Activated T-cell treated with anti-CD3 and anti-CD28 coated beads, Interleukin-2, amount 50 U/mL, for 1 hour (primary cell): ENCODE results near the gene KCTD17.
"Not testable (repeated sequence)": the region's sequence is repeated elsewhere in the genome, so short reads cannot be mapped to it uniquely, and the experiment has no call there.

ENCODE experiments used
- DNase-seq: peaks from one replicate; pipeline ENCODE4 v3.0.0-alpha.2; 2020

The KCTD17 gene

GRCh38 chr22:37062702-37063381 is 11.3 kb downstream of the KCTD17 start:
- DNase-seq: no peak

DNA sequence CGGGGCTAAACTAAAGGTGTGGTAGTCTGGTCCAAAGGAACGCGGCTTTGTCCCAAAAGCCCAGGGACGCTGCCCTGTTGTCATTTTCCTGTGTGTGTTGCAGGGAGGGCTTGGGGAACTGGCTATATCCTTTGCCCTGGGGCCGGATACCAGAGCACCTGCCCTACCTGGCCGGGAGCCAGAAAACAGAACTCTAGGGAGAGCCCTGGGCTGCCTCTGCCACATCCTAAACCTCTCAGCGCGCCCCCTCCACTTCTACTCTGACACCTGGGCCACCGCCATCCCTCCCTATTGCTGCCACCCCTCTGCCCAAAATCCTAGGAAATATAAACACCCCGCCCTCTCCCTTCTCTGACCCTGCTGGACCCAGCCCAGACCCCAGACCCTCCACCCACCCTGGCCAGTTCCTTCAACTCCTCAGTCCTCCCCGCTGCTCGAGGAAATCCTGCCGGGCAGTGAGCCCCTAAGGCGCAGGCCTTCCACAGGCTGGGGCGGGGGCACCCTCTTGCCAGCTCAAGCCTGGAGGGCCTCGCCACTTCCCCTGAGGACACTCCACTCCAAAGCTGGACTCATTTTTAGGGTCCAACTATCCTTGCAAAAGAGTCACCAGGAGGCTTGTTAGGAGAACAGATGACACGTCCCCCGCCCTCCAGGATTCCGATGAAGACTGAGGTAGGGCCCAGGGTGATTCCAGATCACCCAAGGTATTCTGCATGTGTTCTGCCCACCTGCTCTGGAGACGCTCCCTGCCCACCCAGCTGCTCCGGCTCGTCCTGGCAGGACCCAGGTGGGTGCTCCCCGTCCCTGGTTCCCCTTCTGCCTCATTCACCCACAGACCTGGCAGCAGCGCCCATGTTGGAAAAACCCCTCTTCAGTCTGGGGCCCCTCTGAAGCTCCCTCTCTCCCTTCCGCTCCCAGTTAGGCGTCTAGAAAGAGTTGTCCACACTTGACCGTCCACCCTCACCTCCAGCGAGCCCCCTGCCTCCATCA is 12.2 kb downstream of the KCTD17 start:
- no peak for DNase-seq

GRCh38 chr22:37064553-37064952 is 13.0 kb downstream of the KCTD17 start:
- DNase-seq: no peak

DNA sequence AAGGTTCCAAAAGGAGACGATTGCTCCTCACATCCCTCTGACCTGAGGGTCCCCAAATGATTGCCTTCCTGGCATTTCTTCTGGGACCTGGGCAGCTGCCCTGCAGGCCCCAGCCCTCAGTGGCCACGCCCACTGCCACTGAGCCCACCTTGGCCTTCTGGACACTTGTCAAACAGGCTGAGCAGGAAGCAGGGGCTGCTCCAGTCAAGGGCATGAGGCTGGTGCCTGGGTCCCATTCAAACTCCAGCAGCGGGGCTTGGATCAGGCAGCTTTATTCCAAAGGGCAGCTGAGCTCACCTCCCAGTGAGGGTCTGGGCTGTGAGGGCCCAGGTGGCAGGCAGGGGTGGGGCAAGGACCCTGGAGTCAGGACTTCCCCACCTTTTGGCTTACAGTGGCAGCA is 13.6 kb downstream of the KCTD17 start:
- DNase-seq: no peak

DNA sequence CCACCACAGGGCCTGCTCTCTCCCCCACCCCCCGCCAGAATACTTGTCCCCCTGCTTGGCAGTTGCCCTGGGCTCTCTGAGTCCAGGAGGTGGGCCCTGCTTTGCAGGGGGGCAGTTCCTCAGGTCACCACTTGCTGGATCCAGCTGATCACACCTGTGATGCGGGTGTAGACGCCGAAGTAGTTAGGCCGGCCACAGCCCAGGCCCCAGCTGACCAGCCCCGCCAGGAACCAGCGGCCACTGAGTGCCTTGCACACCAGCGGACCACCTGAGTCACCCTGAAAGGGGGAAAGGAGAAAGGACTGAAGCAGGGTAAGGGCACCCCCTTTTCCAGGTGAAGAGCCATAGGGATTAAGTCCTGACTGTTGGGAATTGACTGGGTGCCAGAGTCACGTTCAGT is 14.4 kb downstream of the KCTD17 start:
- no peak for DNase-seq

- DNase-seq: no peak
These were observed 15.9 kb downstream of the KCTD17 start for GRCh38 chr22:37067428-37067827.

DNA sequence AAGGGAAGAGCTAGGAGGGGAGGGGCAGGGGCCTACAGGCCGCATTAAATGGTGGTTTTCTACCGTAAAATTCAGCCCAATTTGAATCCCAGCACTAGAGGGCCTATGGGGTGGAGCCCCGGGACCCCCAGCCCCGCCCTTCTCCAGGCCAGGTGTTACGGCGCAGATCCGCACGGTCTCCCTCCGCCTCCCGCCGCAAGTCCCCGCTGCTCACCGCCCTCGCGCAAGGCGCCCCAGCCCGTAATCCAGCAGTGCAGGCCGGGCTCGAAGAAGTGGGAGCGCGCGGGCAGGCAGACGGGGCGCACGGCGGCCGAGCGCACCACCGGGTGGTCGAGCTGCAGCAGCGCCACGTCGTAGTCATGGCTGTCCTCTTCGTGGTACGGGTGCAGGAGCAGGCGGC is 17.3 kb downstream of the KCTD17 start:
- no peak for DNase-seq

DNA sequence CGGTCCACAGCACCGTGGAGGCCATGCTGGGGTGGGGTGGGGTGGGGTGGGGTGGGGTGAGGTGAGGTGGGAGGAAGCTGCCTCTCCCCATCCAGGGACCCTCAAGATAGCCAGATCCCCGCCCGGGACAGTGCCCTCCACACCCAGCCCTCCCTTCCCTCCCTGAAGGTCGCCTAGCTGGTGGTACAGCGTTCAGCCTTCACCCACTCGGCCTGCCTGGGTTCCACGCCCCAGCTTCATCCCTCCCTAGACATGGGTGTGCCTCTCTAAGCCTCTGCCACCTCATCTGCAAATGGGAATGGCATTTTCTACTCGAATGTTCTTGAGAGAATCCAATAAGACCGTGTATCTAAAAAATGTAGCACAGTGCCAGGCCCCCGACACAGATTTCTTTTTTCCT is 17.8 kb downstream of the KCTD17 start:
- DNase-seq: no peak

GRCh38 chr22:37069719-37070118 is 18.2 kb downstream of the KCTD17 start:
- DNase-seq: no peak

DNA sequence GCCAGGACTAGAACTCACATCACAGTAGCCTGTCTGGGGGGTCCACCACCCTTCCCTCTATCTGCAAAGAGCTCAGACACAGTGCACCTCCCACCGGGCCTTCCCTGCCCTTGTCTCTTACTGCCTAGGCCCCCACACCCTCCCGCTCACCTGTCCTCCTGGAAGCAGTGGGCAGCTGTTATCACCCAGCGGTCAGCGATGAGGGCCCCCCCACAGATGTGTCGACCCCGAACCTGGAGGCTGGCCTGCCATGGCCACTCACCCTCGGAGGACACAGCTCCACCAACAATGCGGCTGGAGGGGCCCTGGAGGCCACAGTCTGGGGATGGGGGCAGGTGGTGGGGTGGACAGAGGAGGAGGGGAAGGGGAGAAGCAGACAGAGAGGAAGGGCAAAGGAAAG is 18.8 kb downstream of the KCTD17 start:
- no peak for DNase-seq

DNA sequence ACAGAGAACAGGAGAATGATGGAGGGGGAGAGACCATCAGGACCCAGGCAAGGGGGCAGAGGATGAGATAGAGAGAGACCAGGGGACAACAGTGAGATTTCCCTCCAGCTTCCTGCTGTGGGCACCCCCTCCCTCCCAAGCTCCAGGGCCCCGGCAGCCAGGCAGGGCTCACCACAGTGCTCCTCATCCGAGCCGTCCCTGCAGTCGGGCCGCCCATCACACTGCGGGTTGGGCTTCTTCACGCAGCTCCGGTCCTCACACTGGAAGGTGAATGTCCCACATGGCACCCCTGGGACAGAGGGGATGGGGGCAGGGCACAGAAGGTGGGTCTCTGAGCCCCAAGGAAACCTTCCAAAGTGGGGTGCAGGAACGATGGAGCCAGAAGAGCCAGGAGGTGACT is 19.2 kb downstream of the KCTD17 start:
- DNase-seq: no peak

DNA sequence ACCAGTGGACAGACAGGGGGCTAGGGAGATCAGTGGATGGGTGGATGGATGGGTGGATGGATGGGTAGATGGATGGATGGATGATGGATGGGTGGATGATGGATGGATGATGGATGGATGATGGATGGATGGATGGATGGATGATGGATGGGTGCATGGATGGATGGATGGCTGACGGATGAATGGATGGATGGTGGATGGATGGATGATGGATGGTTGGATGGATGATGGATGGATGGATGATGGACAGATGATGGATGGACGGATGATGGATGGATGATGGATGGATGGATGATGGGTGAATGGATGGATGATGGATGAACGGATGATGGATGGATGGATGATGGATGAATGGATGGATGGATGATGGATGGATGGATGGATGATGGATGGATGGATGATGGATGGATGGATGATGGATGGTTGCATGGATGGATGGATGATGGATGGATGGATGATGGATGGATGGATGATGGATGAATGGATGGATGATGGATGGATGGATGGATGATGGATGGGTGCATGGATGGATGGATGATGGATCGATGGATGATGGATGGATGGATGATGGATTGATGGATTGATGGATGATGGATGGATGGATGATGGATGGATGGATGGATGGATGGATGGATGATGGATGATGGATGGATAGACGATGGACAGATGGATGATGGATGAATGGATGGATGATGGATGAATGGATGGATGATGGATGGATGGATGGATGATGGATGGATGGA is 20.5 kb downstream of the KCTD17 start:
- not testable (repeated sequence) for DNase-seq

GRCh38 chr22:37072673-37073072 is 21.1 kb downstream of the KCTD17 start:
- no peak for DNase-seq

- no peak for DNase-seq
These were observed 23.0 kb downstream of the KCTD17 start for GRCh38 chr22:37074537-37074936.

- no peak for DNase-seq
These were observed 23.5 kb downstream of the KCTD17 start for GRCh38 chr22:37075046-37075445.

- no peak for DNase-seq
These were observed 24.4 kb downstream of the KCTD17 start for GRCh38 chr22:37075822-37076433.

DNA sequence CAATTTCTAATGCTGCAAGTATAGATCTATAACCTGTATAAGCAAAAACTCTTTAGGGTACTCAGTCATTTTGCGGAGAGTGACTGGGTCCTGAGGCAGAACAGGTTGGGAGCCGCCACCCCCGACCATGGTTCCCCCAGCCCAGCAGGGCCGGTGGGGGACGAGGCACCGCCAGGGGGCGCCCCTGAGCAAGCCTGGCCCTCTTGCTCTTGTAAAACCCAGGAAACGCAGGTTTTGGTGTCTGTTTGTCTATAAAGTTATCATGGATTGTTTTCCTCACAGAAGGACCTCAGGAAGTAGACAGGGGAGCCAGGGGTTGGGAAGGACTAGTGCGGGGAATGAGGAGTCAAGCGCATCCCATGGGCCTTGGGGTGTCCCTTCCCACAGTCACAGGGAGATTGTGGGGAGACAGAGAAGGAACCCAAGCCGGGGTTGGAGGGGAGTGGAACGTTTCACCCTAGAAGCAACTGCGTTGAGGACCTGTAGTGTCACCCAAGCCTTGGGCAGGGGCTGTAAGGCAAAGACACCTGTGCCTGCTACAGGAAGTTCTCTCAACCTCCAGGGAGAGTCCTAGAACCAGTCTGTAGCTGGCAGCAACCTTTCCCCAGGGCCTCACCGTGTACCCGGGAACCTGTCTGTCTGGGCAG is 26.4 kb downstream of the KCTD17 start:
- peak; percentile 92 for DNase-seq

DNA sequence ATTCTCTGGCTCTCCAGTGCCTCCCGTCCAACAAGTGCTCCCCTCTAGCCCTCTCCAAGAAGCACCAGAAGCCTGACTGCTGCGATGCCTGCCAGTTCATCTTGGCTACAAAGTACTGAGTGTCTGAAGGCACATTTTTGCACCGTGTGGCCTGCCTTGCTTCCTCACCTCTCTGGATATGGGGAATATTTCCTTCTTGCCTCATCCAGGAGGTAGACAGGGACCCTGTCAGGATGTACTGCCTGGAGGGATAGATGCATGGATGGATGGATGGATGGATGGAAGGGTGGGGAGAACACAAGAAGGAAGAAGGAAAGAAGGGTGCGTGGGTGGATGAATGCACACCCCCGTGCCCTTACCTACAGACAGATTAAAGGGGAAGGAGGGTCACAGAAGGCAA is 27.6 kb downstream of the KCTD17 start:
- peak; percentile 51 for DNase-seq

DNA sequence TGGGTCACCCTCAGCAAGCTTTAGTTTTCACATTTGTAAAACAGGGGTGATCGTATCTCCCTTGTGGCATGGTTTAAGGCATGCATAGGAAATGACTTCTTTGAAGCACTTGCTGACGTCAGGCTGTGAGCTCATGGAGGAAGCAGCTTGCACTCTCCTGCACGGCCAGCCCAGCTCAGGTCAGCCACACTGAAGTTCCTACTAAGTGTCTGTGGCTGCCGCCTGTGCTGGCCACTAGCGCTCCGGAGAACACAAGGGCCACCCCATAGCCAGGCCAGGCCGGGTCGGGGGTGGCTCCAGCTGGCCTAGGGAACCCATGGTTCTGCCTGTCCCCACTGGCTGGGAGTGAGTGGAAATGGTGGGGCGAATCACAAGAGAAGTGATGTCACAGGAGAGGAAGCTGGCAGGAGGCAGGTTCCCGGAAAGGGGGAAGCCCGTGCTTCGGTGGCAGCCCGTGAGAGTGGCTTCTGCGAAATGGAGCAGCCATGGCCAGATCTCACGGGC is 28.2 kb downstream of the KCTD17 start:
- peak; percentile 90 for DNase-seq

DNA sequence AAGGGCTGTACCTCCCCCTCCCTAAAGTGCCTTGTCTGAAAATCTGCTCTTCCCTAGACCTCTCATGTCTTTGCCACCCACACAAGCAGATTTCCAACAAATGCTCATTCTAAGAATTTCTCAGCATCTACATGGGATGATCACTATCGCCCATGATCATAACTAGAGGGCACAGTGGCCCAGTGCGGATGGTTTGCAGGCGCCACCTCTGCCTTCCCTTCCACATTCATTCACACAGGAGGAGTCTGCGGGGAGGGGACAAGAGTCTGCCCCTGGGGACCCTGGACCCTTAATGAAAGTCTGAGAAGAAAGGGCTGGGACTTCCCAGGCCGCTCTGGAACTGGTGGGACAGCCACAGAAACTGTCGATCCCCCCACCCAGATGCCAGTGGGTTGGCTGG is 28.9 kb downstream of the KCTD17 start:
- peak; percentile 39 for DNase-seq

DNA sequence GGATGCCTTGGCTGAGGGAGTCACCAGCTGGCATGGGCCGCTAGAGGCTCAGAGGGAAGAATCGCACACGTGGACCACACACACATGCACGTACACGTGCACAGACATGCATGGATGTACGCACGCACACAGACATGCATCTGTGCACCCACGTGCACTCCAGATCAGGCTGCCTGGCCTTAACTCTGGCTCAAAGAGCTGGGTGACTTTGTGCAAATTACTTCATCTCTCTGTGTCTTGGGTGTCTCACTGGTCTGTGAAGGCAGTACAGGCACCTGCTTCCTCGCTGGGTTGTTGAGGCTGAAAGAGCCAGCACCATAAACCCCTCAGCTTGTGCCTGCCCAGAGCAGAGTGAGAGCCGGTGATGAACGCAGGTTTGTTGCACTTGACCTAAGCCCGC is 29.3 kb downstream of the KCTD17 start:
- DNase-seq: no peak

GRCh38 chr22:37082251-37082873 is 30.8 kb downstream of the KCTD17 start:
- DNase-seq: no peak
